Epithelial cell of esophagus (primary cell): ENCODE results near the gene FARS2.
A peak's percentile ranks its signal among the peaks of the same experiment; 100 is the strongest.

Experiments used
- DNase-seq: peaks from one replicate; pipeline ENCODE4 v3.0.0; 2010; ENCODE audit warnings: low read depth
- H3K4me3 ChIP-seq: 2 replicates; pipeline ENCODE4 v1.5.1; 2011; ENCODE audit warnings: mild to moderate bottlenecking, low read length, control low read depth
- CTCF ChIP-seq: IDR thresholded peaks from 2 replicates; pipeline ENCODE4 v1.5.1; 2011; ENCODE audit warnings: low read depth, mild to moderate bottlenecking, low read length, control low read depth, inconsistent platforms; ENCODE audit not compliant: insufficient read depth; ENCODE audit errors: missing control alignments

Gene FARS2

DNA sequence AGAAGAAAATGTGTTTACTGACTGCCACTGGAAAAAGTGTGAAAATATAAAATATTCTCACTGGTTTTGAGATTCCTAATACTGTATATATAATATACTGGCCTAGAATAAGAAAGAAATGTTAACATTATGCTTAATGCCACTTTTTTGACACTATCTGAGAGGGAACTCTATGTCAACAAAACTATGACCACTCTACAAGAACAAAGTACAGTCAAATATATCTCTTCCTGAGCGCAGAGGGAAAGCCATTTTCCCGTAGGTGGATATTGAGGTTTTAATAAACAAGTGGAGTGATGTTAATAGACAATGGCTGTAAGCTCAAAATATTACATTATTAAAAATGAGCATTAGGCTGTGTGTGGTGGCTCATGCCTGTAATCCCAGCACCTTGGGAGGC is 25.5 kb upstream of the FARS2 start:
- DNase-seq, result no peak
- TF ChIP-seq CTCF, result no peak
- no peak overlapping the region for H3K4me3 ChIP-seq

GRCh38 chr6:5237805-5238204 is 23.5 kb upstream of the FARS2 start:
- H3K4me3 ChIP-seq, result no peak overlapping the region
- DNase-seq, result no peak
- no peak for TF ChIP-seq CTCF

DNA sequence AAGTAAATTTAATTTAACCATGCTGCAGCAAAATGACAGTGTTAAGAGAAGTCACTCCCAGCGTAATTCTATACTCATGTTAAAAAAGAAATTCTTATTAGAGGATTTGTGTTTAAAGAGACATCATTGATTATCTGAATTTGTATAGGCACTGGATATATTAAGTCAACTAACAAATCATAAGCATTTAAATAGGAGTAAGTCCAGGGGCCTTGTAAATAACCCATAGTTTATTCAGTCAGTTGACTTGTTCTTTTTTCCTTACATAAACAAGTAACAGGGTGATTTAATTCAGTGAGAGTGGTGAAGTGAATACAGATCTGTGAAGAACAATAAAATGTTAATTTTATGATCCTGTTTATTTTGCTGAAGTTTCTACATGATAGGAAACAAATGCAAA is 23.0 kb upstream of the FARS2 start:
- TF ChIP-seq CTCF, result no peak
- DNase-seq, result no peak
- H3K4me3 ChIP-seq, result no peak overlapping the region

DNA sequence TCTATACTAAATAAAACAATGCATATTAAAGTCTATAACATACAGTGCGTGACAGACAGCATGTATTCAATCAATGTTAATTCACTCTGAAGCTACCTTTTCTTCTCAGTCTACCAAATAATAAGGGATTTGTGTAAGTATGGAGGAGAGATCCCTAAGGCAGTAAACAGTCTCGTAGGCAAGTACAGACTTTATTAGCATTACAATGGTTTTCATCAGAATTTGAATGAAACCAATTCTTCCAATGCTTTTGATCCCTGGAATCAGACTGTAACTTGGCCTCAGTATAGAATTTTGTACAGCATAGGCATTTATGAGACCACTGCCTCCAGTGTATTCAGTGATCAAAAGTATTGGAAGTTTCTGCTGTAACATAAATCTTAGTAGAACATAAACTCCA is 20.1 kb upstream of the FARS2 start:
- no peak for TF ChIP-seq CTCF
- DNase-seq, result no peak
- no peak overlapping the region for H3K4me3 ChIP-seq

- no peak for DNase-seq
- no peak for TF ChIP-seq CTCF
Measured at GRCh38 chr6:5243069-5243468, 18.2 kb upstream of the FARS2 start.

DNA sequence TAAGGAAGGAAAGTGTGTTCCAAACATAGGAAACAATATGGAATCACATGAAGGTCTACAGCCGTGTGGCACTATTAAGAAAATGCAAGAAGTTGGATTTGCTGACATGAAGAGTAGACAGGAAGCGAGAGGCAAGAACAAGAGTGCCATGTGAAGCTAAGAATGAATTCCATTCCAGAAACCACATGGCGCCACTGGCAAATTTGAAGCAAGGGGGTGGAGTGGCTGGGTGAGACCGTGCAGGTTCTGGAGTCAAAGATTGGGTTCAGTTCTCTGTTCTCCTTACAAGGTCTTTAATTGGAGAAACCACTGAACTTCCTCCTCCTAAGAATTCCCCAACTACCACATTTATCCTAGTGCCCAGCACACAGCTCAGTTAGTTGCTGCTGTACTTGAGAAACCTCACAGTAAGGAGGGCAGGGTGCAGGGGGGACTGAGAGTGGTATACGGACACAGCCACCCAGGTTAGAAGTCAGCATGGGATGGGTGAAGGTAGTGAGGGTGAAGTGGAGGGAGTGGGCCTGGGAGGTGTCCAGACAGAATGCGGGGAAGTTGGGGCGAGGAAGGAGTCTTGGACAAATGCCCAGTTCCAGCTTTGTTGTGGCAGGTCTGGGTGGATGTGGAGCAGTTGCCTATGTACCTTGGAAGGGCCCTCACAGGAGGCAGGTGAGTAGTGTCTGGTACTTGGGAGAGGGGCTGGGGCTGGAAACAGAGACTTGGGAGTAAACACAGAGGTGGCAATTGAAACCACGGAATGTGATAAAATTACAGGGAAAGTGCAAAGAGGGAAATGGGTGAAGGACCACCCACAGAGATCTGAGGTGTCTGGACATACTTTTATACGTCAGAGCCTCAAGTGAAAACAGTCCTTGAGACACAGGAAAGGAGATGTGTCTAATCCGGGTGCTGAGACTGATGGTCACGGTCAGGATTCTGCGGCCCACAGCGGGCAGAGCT is 14.9 kb upstream of the FARS2 start:
- DNase-seq, result peak; percentile 24
- no peak overlapping the region for H3K4me3 ChIP-seq
- no peak for TF ChIP-seq CTCF

More at GRCh38 chr6:5243069-5243468, 18.2 kb upstream of the FARS2 start:
- H3K4me3 ChIP-seq, result no peak overlapping the region

- DNase-seq, result no peak
- no peak overlapping the region for H3K4me3 ChIP-seq
- no peak for TF ChIP-seq CTCF
Measured at GRCh38 chr6:5247201-5247600, 14.1 kb upstream of the FARS2 start.
